ENCODE results near the gene SMOC1.

DNA sequence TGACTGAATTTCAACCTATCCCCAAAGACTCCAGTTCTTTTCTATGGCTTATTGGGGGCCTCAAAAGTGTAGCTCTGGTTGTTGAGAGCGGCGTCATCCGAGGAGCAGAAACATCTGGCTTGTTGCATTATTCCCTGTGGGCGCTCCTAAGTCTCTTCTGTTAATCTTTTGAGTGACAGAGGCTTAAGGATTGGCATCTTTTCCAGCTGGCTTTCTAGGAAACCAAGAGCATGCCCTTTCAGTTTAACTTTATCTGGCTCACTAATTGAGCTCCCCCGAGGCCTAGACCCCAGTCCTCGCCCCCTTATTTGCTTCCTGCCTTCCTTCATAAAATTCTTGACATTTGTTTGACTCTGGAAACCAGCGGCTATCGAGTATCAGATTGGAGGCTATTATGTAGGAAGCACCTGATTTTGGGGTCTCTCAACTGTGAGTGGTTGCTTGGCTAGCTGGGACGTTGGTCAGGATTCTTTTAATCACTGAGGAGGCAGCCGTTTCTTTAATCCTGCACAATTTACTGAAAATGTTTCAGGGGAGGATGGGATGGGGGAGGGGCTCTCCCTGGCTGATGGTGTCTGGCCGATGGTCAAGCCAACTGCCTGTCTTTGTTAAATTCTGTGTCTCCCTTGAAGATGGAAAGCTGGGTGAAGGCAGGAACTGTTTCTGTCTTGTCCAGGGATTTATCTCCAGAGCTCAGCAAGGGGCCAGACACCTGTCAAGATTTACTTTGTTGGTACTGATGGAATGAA, 3.1 kb downstream of the SMOC1 start:
- TF ChIP-seq, protein P1, sequence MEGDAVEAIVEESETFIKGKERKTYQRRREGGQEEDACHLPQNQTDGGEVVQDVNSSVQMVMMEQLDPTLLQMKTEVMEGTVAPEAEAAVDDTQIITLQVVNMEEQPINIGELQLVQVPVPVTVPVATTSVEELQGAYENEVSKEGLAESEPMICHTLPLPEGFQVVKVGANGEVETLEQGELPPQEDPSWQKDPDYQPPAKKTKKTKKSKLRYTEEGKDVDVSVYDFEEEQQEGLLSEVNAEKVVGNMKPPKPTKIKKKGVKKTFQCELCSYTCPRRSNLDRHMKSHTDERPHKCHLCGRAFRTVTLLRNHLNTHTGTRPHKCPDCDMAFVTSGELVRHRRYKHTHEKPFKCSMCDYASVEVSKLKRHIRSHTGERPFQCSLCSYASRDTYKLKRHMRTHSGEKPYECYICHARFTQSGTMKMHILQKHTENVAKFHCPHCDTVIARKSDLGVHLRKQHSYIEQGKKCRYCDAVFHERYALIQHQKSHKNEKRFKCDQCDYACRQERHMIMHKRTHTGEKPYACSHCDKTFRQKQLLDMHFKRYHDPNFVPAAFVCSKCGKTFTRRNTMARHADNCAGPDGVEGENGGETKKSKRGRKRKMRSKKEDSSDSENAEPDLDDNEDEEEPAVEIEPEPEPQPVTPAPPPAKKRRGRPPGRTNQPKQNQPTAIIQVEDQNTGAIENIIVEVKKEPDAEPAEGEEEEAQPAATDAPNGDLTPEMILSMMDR (IDR thresholded peaks at IDR 0.05; ENCODE audit: low read length) = no peak
- no peak for TF ChIP-seq EZH2 (IDR thresholded peaks at IDR 0.05; ENCODE audit: borderline replicate concordance, low read length)
